Dermis blood vessel endothelial cell (primary cell): ENCODE measurements around the gene PLCB3. TPM values are rescaled to one million over a fixed set of nuclear protein-coding genes. Genes with fewer than 3 reads are reported as not detected.

ENCODE experiments used
- DNase-seq: peaks from one replicate; pipeline ENCODE4 v3.0.0; 2010
- total RNA-seq: library from RNA; depleted of rRNA; stranded (reverse); fragments of >200 nt; gene quantifications from 2 replicates; pipeline ENCODE4 v1.2.3, GENCODE V29; 2014

The PLCB3 gene
- total RNA-seq, 1 donor from 2014 or later = 37.8 TPM

- DNase-seq = no peak
Observed at GRCh38 chr11:64251753-64252002, 348 bp downstream of the PLCB3 start.

- peak; percentile 40 for DNase-seq
Observed at GRCh38 chr11:64252003-64252872, 908 bp downstream of the PLCB3 start.

- no peak for DNase-seq
Observed at GRCh38 chr11:64253043-64253442, 1.7 kb downstream of the PLCB3 start.

DNA sequence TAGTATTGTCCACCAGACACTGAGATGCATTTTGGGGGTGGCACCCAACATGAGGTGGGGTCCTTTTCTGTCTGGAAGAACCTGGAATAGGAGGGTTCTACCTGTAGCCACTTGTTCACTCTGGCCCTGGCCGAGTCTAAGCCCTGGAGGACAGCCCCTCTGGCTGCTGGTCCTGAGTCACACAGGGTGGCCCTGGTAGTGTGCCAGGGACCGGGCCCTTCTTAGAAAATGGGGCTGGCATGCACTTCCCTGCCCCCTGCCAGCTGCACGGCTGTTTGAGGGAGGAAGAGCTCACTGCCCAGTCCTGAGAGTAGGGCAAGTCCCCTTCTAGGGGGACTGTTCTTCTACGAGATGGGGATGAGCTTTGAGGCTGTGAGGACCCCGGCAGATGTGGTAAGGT, 2.2 kb downstream of the PLCB3 start:
- DNase-seq = no peak

DNA sequence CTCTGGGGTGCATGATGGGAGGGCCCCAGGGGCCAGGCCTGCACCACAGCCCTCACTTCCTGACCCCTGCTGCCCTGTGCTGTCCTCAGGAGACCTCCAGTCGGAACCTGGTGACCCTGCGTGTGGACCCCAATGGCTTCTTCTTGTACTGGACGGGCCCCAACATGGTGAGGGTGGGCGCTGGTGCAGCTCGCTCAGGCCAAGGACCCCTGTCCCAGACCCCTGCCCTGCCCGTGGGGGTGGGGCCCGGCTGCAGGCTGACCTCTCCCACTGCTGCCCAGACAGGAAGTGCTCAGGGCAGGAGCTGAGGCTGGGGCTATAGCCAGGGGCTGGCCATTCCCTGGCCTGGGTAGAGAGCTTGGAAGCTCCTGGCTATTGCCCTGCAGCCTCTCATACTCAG, 3.0 kb downstream of the PLCB3 start:
- DNase-seq = no peak

GRCh38 chr11:64255135-64256128, 4.1 kb downstream of the PLCB3 start:
- DNase-seq = no peak

DNA sequence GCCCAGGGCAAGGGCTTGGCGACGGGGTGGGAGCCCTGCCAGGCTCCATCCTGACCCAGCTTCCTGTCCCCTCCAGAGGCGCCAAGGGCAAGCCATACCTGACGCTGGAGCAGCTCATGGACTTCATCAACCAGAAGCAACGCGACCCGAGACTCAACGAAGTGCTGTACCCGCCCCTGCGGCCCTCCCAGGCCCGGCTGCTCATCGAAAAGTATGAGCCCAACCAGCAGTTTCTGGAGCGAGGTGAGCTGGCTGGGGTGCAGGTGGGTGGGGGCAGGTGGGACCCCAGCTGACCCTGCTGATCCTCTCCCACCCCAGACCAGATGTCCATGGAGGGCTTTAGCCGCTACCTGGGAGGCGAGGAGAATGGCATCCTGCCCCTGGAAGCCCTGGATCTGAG, 5.0 kb downstream of the PLCB3 start:
- DNase-seq = no peak

- no peak for DNase-seq
Observed at GRCh38 chr11:64258356-64258755, 7.0 kb downstream of the PLCB3 start.

DNA sequence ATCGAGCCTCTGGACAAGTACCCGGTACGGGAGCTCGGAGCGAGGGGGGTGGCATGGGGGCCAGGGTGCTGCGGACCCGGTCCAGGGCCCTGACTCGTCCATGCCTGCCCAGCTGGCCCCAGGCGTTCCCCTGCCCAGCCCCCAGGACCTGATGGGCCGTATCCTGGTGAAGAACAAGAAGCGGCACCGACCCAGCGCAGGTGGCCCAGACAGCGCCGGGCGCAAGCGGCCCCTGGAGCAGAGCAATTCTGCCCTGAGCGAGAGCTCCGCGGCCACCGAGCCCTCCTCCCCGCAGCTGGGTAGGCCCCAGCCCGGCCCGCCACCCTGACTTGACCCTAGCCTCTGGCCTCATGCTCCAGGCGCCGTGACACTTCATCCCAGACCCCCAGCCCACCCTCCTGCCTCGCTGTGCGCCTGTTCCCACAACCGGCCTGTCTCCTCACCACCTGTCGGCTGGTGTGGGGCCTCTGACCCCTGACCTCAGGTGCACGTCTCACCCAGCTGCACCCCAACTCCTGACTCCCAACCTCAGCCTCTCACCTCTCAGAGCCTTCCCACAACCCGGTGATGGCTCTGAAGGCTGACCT, 7.7 kb downstream of the PLCB3 start:
- no peak for DNase-seq

GRCh38 chr11:64259533-64260067, 8.3 kb downstream of the PLCB3 start:
- no peak for DNase-seq

GRCh38 chr11:64260147-64260708, 8.9 kb downstream of the PLCB3 start:
- DNase-seq = no peak

GRCh38 chr11:64261556-64262080, 10.3 kb downstream of the PLCB3 start:
- no peak for DNase-seq

- no peak for DNase-seq
Observed at GRCh38 chr11:64262271-64263002, 11.1 kb downstream of the PLCB3 start.

DNA sequence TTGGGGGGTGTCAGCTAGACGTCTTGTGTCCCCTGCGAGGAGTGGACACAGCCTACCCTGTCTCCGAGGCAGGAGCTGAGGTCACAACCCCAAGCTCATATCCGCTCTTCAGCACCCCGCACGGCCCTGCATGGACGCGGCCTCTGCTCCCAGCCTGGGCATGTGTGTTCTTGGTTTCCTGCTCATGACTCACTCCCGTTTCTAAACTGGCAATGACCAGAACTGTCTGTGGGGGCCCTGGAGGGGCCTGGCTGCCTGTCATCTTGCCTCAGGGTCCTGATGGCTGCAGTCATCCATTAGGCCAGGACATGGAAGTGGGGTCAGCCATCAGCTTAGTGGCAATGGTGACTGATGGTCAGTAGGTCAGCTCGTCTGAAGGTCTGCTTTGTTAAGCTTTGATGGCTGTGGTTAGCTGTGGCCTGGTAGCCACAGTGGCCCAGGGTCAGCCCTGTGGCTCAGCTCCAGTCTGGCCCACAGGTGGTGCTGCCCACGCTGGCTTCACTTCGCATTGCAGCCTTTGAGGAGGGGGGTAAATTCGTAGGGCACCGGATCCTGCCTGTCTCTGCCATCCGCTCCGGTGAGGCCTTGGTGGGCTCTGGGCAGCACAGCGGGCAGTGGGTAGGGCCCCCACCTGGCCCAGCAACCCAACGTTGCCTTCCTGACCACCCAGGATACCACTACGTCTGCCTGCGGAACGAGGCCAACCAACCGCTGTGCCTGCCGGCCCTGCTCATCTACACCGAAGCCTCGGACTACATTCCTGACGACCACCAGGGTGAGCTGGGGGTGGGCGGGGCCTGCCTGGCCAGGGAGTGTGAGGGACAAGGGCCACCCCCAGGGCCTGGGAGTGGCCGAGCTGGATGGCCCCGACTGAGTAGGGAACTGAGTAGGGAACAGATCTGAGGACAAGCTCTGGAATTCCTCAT, 12.0 kb downstream of the PLCB3 start:
- DNase-seq = peak; percentile 89

DNA sequence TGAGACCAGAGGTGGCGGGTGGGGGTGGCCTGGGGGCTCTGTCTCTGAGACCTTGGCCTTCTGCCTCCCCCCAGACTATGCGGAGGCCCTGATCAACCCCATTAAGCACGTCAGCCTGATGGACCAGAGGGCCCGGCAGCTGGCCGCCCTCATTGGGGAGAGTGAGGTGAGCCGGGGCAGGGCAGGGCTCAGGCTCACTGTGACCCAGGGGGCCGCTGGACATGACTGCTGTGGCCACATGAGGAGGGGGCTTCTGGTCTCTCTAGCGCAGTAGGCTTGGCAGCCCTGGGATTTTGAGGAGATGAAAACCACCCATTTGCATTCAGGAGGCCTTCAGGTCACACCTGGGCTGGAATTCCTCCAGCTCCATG, 12.6 kb downstream of the PLCB3 start:
- no peak for DNase-seq

- DNase-seq = no peak
Observed at GRCh38 chr11:64264371-64264852, 13.1 kb downstream of the PLCB3 start.

DNA sequence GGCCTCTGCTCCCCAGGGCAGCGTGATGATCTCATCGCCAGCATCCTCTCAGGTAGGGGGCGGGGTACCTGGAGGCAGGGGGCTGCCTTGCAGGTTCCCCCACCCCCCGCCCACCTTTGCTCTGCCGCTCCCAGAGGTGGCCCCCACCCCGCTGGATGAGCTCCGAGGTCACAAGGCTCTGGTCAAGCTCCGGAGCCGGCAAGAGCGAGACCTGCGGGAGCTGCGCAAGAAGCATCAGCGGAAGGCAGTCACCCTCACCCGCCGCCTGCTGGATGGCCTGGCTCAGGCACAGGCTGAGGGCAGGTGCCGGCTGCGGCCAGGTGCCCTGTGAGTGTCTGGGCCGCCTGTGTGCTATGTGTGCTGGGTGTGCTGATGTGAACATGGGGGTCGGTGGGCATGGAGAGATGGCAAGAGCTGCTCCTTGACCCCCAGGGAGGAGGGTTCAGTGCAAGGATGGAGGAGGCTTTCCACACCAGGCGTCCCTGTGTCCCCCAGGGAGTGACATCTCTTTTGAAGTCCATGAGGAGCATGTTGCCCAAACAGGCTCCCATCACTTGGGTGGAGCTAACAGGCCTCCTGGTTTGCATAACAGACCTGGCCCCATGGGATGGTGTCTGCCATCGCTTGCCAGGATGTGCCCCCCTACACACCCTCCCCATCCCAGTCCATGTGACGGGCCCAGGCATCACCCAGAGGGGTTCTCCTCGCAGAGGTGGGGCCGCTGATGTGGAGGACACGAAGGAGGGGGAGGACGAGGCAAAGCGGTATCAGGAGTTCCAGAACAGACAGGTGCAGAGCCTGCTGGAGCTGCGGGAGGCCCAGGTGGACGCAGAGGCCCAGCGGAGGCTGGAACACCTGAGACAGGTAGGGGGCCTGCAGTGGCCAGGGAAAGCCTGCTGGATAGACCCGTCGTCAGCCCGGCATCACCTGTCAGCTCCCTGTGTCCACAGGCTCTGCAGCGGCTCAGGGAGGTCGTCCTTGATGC, 14.1 kb downstream of the PLCB3 start:
- no peak for DNase-seq

DNA sequence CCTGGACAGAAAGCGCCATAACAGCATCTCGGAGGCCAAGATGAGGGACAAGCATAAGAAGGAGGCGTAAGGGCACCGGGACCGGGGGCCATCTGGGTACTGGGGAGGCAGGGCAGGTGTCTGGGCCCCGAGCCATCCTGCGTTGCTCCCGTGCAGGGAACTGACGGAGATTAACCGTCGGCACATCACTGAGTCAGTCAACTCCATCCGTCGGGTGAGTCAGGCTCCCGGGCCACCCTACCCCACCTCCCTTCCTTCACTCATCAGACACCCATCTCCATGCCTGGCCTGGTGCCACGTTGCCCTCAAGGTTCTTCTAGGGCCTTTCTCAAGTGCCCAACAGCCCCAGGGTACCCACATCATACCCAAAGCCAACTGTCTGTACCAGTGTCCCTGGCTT, 15.0 kb downstream of the PLCB3 start:
- DNase-seq = peak; percentile 39
